HL-60/S4 treated with retinoic acid at 250 ng/mL for 4 days and 3 days (cell line): ENCODE results near the gene AADACL3.

Experiments used
- in situ Hi-C: fragments of 300-500 bp; cut with MboI; formaldehyde crosslinking; loops from 2 replicates; pipeline ENCODE4 v1.7.0; 2022; ENCODE audit warnings: low sequenced_read_pairs

The AADACL3 gene

DNA sequence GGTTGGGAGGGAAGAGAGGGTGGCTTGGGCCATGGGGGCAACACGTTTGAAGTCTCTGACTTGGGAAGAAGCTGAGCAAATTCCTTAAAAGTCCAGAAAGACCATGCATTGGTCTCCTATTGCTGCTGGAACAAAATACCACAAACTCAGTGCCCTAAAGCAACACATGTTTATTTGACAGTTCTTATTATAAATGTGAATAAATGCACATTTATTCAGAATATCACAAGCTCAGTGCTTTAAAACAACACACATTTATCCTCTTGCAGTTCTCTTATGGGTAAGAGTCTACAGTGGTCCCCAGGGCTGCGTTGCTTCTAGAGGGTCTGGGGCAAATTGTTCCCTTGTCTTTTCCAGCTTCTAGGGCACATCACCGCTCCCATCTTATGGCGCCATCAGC lies 47.6 kb downstream of the AADACL3 start:
- in situ Hi-C loops, result no loop called here

DNA sequence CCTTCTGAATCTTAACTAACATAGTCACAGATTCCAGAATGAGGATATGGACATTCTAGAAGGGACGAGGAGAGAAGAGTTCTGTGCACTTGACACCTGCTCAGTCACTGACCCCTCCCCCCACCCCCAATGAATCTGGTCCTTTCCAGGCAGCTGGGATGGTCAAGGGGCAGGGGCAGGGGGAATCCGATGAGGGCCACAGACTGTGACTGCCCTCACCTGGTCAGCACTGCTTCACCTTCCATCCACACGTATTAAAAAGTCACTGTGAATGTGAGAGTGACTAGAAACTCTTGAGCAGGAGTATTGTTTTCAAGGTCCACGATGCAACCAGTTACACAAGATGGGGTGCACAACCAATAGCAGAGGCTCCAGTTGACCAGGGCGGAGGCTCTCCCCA lies 48.1 kb downstream of the AADACL3 start:
- in situ Hi-C loops, result no loop called here

DNA sequence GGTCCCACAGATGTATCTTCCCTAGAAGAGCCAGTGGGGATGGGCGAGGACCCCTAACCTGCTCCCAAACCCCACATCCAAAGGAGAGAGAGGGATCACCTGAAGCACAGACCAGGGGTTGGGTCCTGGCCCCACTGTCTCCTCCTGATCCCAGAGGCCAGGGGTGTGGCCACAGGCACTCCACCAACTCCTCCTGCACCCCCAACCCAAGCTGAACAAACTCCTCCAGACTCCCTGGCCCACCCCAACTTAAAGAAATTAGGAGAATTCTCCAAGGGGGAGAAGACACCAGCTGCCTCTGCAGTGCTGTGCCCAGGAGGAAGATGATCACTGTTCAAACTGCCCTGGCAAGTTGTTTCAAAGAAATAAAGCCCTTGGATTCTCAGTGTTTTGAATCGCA lies 53.1 kb downstream of the AADACL3 start:
- in situ Hi-C loops, result no loop called here

DNA sequence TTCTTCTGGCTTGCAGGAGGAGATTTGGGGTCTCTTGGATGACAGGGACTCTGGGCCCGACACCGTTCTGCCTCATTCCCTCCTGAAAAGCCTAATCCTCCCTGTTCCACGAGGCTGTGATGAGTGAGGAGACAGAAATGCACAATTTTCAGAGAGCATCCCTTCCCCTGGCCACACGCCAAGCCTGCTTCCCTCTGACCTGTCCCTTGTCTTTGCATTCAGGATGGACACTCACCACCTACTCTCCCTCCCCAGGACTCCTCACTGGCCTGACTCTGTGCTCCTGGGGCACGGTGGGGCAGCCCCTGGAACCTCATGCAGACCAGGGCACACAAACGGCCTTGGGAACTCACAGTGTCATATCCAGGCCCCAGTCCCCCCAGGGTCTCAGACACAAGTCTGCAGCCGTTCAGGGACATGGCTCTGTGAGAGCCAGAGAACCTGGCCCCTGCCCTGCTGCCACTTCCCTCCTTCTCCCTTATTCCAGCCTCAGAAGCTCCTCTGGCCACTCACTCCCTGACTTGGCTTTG lies 54.1 kb downstream of the AADACL3 start:
- in situ Hi-C loops, result no loop called here

DNA sequence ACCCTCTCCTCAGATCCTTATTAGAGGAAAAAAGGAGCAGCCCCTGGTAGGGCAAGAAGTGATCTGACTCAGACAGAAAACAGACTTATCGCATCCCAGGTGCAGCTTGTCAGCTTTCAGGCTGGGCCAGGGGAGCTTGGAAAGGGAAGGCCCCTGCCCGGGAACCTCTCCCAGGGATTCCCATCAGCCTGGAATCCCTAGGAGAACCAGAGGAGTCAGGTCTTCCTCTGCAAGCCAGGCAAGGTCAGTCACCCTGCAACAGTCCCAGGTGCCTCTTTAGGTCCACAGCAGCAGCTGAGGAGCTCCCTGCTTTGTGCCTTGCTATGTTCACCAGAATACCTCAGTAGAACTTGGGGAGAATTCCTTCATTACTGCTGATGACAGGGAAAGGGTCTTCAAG lies 54.7 kb downstream of the AADACL3 start:
- in situ Hi-C loops, result no loop called here

DNA sequence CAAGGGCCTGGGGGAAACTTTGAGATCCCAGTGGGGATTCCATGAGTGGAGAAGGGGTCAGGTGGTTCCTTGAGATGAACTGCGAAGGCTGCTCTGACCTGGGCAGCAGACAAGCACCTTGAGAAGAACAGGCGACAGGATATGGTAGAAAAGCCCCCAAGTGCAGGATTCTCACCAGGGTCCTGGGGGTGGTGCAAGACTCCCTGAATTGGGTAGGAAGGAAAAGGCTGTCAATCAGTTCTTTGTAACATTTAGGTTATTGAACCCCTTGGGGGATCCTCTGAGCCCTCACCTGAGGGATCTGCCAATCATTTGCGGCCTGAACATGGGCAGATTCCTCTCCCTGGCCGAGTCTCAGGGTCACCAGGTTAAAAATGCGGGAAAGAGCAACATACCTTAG lies 55.3 kb downstream of the AADACL3 start:
- in situ Hi-C loops, result no loop called here

DNA sequence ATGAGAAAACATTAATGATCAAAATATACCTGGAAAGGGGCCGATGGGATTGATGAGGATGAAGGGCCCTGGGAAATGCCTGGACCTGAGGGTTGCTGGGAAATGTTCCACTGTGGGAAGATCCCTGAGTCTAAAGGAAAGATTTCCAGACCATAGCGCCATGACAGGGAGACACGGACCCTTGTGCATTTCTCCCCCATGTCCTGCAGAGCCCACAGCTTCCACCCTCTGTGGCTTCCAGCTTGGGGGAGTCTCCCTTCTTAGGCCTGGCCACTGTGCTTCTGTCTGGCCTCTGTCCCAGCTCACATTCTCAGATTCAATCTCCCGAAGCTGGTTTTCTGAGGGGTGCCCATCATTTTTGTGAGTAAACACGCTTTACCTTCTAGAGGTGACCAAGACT lies 56.6 kb downstream of the AADACL3 start:
- in situ Hi-C loops, result no loop called here

DNA sequence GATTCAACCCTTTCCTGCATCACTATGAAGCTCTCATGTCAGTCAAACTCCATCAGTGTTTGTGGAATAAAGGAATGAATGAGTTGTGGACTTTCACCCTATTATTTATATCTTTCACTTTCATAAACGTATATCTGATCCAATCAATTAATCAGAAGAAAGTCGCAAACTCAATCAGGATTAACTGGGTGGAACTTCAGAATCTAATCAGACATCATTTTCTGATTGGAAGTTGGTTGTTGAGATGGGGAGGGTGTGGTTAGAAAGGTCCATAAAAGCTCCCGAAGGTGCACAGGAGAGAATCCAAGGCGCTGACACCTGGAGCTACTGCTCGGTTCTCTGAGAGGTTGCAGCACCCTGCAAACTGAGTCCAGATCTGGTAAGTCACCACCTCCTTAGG lies 57.5 kb downstream of the AADACL3 start, which contains the start of gene PRAMEF12:
TSS of gene PRAMEF12 (plus strand) at position 301 of the 400 bp plus-strand sequence. CDS start 1,130 bp downstream, outside the sequence.
- in situ Hi-C loops, result no loop called here

DNA sequence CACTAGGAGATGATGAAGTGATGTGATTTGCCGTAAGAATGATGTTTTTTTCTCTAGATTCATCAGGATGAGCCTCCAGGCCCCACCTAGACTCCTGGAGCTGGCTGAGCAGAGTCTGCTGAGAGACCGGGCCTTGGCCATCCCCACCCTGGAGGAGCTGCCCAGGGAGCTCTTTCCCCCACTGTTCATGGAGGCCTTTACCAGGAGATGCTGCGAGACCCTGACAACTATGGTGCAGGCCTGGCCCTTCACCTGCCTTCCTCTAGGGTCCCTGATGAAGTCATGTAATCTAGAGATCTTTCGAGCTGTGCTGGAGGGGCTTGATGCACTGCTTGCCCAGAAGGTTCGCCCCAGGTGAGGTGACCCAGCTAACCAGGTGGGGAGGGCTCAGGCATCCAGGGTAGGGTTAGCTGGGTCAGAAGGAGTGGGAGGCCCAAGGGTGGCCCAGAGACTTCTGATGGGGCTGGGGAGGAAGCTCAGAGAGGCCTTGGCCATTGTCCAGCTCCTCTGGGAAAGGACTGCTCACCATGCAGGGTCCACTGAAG lies 59.0 kb downstream of the AADACL3 start:
- in situ Hi-C loops, result no loop called here

DNA sequence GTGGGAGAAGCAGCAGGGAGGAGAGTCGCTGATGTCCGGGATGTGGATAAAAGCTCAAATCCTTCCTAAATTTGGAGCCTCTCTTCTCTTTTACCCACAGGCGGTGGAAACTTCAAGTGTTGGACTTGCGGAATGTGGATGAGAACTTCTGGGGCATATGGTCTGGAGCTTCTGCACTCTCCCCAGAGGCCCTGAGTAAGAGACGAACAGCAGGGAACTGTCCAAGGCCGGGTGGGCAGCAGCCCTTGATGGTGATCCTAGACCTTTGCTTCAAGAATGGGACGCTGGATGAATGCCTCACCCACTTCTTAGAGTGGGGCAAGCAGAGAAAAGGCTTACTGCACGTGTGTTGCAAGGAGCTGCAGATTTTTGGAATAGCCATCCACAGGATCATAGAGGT lies 59.5 kb downstream of the AADACL3 start:
- in situ Hi-C loops, result no loop called here

DNA sequence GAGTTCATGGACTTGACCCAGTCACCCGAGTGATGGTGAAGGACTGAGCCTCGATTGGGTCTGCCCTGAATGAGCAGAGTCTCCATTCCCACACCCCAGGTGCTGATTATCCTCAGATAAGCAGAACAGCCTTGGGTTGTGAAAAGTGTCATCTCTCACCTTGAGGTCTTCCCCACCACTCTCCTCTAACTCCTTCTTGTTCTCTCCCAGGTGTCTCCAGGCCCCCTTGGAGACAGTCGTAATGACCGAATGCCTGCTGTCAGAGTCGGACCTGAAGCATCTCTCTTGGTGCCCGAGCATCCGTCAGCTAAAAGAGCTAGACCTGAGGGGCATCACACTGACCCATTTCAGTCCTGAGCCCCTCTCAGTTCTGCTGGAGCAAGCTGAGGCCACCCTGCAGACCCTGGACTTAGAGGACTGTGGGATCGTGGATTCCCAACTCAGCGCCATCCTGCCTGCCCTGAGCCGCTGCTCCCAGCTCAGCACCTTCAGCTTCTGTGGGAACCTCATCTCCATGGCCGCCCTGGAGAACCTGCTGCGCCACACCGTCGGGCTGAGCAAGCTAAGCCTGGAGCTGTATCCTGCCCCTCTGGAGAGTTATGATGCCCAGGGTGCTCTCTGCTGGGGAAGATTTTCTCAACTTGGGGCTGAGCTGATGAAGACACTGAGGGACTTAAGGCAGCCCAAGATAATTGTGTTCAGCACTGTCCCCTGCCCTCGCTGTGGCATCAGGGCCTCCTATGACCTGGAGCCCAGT lies 61.1 kb downstream of the AADACL3 start:
- in situ Hi-C loops, result no loop called here
